ENCODE results near the gene COLEC11. TPM values are rescaled to one million over a fixed set of nuclear protein-coding genes. Genes with fewer than 3 reads are reported as not detected.

The COLEC11 gene
- total and polyA plus RNA-seq, 2 of the 13 experiments (the other 11 are each of a cell fraction or from before 2014, with no cell fraction given) = 1.5 to 3.0 TPM

- TF ChIP-seq MLX (CRISPR knock-in tag; IDR thresholded peaks at IDR 0.05) = 0 out of 2 replicates have a peak, but pooled peaks have one; percentile 10
- TF ChIP-seq DMAP1 (CRISPR knock-in tag; IDR thresholded peaks at IDR 0.05) = peak; percentile 59; the same call in 1 of the 2 replicates
- TF ChIP-seq ZBED4 (CRISPR knock-in tag; IDR thresholded peaks at IDR 0.05; ENCODE audit: borderline replicate concordance) = 0 out of 2 replicates have a peak, but pooled peaks have one; percentile 14
- no peak for TF ChIP-seq ZNF549 (CRISPR knock-in tag; IDR thresholded peaks at IDR 0.05)
- 0 out of 2 replicates have a peak, but pooled peaks have one; percentile 51 for TF ChIP-seq NFKBIZ (CRISPR knock-in tag; IDR thresholded peaks at IDR 0.05)
- TF ChIP-seq ZNF709 (CRISPR knock-in tag; IDR thresholded peaks at IDR 0.05) = no peak
- no peak for TF ChIP-seq ZNF619 (CRISPR knock-in tag; IDR thresholded peaks at IDR 0.05)
- peak; percentile 47 for TF ChIP-seq ARID4A (CRISPR knock-in tag; IDR thresholded peaks at IDR 0.05; ENCODE audit: borderline replicate concordance)
- TF ChIP-seq ZNF367 (CRISPR knock-in tag; IDR thresholded peaks at IDR 0.05; ENCODE audit: borderline replicate concordance) = no peak
- peak; percentile 59 for TF ChIP-seq HNF4A (CRISPR knock-in tag; IDR thresholded peaks at IDR 0.05)
- peak; percentile 19; the same call in 1 of the 2 replicates for TF ChIP-seq ZNF335 (CRISPR knock-in tag; IDR thresholded peaks at IDR 0.05)
- no peak for TF ChIP-seq ZNF33B (CRISPR knock-in tag; IDR thresholded peaks at IDR 0.05)
- TF ChIP-seq ZBTB10 (CRISPR knock-in tag; IDR thresholded peaks at IDR 0.05; ENCODE audit: borderline replicate concordance) = no peak
- no peak for TF ChIP-seq CBX5 (CRISPR knock-in tag; IDR thresholded peaks at IDR 0.05; ENCODE audit: borderline replicate concordance)
- no peak for TF ChIP-seq POLR2G (IDR thresholded peaks at IDR 0.05; ENCODE audit: low read depth, low read length)
These were observed 62.1 kb downstream of the COLEC11 start (continued) for GRCh38 chr2:3656762-3657721.
